Small intestine (tissue), 7 donors: ENCODE measurements around the gene ZFYVE1. TPM values are rescaled to one million over a fixed set of nuclear protein-coding genes. Genes with fewer than 3 reads are reported as not detected.

ENCODE experiments used
- DNase-seq, 2 donors: peaks; one replicate each; pipeline versions ENCODE4 v3.0.0 to v3.0.0-alpha.2; 2013
- FAIRE-seq: peaks from 2 replicates; lab custom pipeline; 2012; peaks lifted over from hg19 to GRCh38; lab: Jason Lieb, UNC
- H3K27ac ChIP-seq, 3 donors: one replicate each; pipeline ENCODE4 v1.5.1; 2013; ENCODE audit warnings: low read length in 2 of 3, mild to moderate bottlenecking in 2 of 3, control low read depth in 1 of 3, inconsistent platforms in 1 of 3, low read depth in 1 of 3, moderate library complexity in 1 of 3
- H3K27me3 ChIP-seq, 3 donors: one replicate each; pipeline ENCODE4 v1.6.1; 2013; ENCODE audit warnings: low read length in 3 of 3, inconsistent platforms in 1 of 3; ENCODE audit not compliant: control insufficient read depth in 3 of 3, insufficient read depth in 3 of 3
- H3K36me3 ChIP-seq, 3 donors: one replicate each; pipeline ENCODE4 v1.6.1; 2013; ENCODE audit warnings: low read length in 3 of 3, inconsistent platforms in 1 of 3, low read depth in 1 of 3, mild to moderate bottlenecking in 1 of 3, moderate library complexity in 1 of 3; ENCODE audit not compliant: control insufficient read depth in 3 of 3, insufficient read depth in 2 of 3
- H3K4me1 ChIP-seq, 3 donors: one replicate each; pipeline ENCODE4 v1.6.1; 2013; ENCODE audit warnings: low read length in 2 of 3, inconsistent platforms in 1 of 3, low read depth in 1 of 3, mild to moderate bottlenecking in 1 of 3, moderate library complexity in 1 of 3; ENCODE audit not compliant: control insufficient read depth in 3 of 3, insufficient read depth in 2 of 3
- H3K4me3 ChIP-seq, 3 donors: one replicate each; pipeline ENCODE4 v1.5.1; 2013; ENCODE audit warnings: low read length in 3 of 3, control low read depth in 1 of 3, inconsistent platforms in 1 of 3, low read depth in 1 of 3, mild to moderate bottlenecking in 1 of 3, moderate library complexity in 1 of 3
- H3K9me3 ChIP-seq, 2 donors: one replicate each; pipeline ENCODE4 v1.6.1; 2013; ENCODE audit warnings: low read depth in 1 of 2, low read length in 1 of 2; ENCODE audit not compliant: control insufficient read depth in 2 of 2, insufficient read depth in 1 of 2
- WGBS, 3 donors: extraction: QIAGEN DNeasy Blood & Tissue Kit; methylation state at CpG; one replicate each; pipeline ENCODE4 v1.1.7; 2013; 5-methylcytosine and 5-hydroxymethylcytosine counted together
- polyA plus RNA-seq, 4 donors: library from polyadenylated mRNA; stranded (reverse) in 3 of 4; unstranded in 1 of 4; fragments of 200-250 nt in 3 of 4; fragments of 120-200 nt in 1 of 4; gene quantifications; one replicate each; pipeline versions ENCODE4 v1.2.1 to v1.2.3, GENCODE V29; 2013
- donor health status: healthy with polysubstance abuse.
- donor health status: control.
- donor health status: control.
- donor health status: Bipolar disorder and iron deficiency.
- donor health status: healthy.

The ZFYVE1 gene
- polyA plus RNA-seq, 4 donors, result 6.4 to 15.4 (median 10.3) TPM

DNA sequence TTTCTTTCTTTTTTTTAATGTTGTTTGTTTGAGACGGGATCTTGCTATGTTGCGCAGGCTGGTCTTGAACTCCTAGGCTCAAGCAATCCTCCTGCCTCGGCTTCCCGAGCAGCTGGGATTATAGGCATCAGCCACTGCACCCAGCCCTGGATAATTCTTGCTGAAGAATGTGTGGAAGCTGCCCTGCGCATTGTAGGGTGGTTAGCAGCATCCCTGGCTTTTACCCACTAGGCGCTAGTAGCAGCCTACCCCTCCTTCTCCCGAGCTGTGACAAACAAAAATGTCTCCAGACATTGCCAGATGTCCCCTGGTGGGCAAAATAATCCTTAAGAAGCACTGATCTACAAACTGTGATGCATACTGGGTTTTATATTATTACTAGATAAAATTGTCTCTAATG lies 94.0 kb downstream of the ZFYVE1 start:
- peaks cover 0 to 12% (median 0%) of the 10 kb centered on the region in 3 donors for H3K36me3 ChIP-seq
- no peaks in the 10 kb centered on the region for H3K4me1 ChIP-seq
- DNase-seq, result no peak
- FAIRE-seq, result no peak
- peaks cover 0 to 3% of the 10 kb centered on the region in 2 donors for H3K9me3 ChIP-seq
- no peak overlapping the region for H3K27ac ChIP-seq
- H3K27me3 ChIP-seq, result no peaks in the 10 kb centered on the region
- no peak overlapping the region for H3K4me3 ChIP-seq
- 87 to 96% (median 94%) methylated on average over 7 of the region's 7 CpGs for WGBS, 3 donors

DNA sequence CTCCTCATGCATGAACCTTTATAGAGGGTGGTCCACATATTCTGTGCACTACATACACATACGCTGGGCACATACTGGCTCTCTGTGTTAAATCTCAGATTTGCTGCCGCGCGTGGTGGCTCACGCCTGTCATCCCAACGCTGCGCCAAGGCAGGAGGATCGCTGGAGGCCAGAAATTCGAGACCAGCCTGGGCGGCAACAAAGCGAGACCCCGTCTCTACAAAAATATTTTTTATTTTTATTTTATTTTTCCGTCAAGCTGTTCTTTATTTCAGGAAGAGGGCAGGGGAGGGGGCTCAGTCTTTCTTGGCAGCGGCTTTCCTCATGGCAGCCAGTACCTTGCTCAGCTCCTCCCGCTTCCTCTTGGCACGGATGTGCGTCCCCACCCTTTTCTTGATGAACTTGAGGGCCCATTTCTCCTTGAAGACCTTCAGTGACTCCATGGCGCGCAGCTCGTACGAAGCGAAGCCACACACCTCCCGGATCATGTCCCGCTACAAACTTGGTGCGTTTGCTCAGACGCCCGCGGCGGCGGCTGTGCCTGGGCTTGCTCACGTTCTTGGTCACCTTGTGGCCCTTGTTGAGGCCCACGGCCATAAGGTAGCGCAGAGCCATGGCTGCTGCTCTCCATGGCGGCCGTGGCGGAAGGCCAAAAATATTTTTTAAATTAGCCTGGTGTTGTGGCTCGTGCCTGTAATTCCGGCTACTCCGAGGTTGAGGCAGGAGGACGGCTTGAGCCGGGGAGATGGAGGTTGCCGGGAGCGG lies 97.4 kb downstream of the ZFYVE1 start:
- no peak overlapping the region for H3K4me3 ChIP-seq
- H3K4me1 ChIP-seq, result peaks cover 0 to 7% (median 0%) of the 10 kb centered on the region in 3 donors
- no peaks in the 10 kb centered on the region for H3K27me3 ChIP-seq
- DNase-seq (no peak), FAIRE-seq (no peak)
- H3K9me3 ChIP-seq, result no peaks in the 10 kb centered on the region
- H3K36me3 ChIP-seq, result peaks cover 0 to 9% (median 0%) of the 10 kb centered on the region in 3 donors
- WGBS, 3 donors, result 93 to 96% (median 95%) methylated on average over 43 of the region's 43 CpGs
- H3K27ac ChIP-seq, result no peak overlapping the region

DNA sequence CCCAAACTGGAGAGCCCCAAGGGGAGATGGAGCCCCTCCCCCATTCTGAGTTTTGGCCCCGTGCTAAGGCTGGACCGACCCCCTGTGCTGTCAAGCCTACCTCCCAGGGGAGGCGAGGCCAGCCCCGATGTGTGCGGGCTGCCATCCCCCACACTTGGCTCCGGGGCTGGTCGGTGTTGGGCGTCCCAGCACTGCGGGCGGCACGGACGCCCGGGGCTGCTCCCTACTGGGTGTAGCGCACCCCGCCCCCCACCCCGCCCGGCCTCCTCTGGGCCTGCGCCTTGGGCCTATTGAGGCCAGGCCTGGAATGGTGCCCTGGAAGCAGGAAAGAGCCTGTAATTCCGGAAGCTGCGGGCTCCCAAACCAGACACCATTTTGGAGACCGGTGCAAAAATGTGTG lies 98.0 kb downstream of the ZFYVE1 start:
- Histone ChIP-seq H3K4me3 (no peak overlapping the region), H3K4me1 (peaks cover 0 to 7% (median 0%) of the 10 kb centered on the region in 3 donors), H3K27me3 (no peaks in the 10 kb centered on the region), H3K27ac (no peak overlapping the region), H3K36me3 (peaks cover 0 to 9% (median 0%) of the 10 kb centered on the region in 3 donors), H3K9me3 (no peaks in the 10 kb centered on the region)
- FAIRE-seq, result no peak
- 86 to 93% (median 90%) methylated on average over 20 to 21 of the region's 21 CpGs for WGBS, 3 donors
- DNase-seq, result no peak

DNA sequence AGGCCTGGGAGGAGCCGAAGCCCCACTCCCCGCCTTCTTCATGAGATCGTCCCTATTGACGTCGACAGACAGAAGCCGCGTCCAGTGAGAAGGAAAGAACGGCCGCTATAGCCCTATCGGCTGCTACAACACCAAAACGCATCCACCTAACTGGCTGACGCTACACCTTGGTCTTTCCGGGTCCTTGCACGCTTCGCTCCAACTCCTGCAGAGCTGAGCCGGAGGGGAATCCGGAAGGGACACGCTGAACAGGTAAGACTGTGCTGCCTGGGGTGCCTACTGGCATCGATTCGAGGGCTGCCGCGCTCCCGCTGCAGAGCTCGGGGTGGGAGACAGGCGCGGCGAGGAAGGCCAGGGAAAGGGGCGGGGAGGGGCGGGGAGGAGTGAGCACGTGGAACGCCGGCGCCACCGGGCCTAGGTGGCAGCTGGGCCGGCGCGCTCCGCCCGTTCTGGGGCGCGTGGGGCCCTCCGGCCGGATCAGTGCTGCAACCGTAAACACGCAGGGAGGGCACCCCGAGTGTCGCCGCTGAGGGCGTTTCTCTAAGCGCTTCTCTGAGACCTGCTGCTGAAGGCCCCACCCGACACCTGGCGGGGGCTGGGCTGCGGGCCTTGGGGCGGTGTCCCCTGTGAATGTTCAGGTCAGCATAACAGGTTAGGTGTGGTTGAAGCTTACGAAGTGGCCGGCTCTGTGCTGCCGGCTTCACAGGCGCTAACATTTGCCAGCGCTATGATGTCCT lies 100.4 kb downstream of the ZFYVE1 start, which contains the start of gene DCAF4:
DCAF4 (plus strand) TSS at position 173 of the 737 bp plus-strand sequence. CDS start 11,515 bp downstream, outside the sequence.
- peak within 1 kb of the TSS; percentile 55 to 82 (median 81) for H3K4me3 ChIP-seq
- peaks cover 0 to 7% (median 0%) of the 10 kb centered on the region in 3 donors for H3K4me1 ChIP-seq
- peaks cover 0 to 9% (median 0%) of the 10 kb centered on the region in 3 donors for H3K36me3 ChIP-seq
- DNase-seq, result peak; percentile 98 to 99
- 0% methylated on average over 51 to 59 of the region's 59 CpGs for WGBS, 3 donors
- H3K27ac ChIP-seq, result peak within 1 kb of the TSS; percentile 57 to 93 (median 88)
- FAIRE-seq, result no peak
- no peaks in the 10 kb centered on the region for H3K27me3 ChIP-seq
- H3K9me3 ChIP-seq, result no peaks in the 10 kb centered on the region

DNA sequence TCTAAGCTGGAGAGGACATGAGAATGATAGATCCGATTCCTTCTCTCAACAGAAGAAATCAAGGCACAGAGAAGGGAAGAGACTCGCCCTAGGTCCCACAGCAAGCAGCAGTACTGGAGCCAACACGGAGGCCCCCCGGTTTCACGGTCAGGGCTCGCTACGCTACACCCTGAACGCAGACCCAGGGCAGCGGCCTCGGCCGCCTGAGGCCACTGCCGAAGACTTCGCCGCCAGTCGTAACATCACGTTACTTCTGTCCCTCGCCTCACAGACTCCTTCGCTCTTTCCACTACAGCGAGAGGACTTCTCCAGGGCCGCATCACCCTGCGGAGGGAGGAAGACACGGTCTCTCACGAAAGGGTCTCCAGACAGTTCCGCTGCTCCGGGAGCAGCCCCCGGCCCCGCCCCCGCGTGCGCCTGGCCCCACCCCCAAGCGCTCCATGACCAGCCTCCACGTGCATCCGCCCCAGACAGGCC lies 101.1 kb downstream of the ZFYVE1 start:
- peaks cover 0 to 9% (median 0%) of the 10 kb centered on the region in 3 donors for H3K36me3 ChIP-seq
- no peak for DNase-seq
- WGBS, 3 donors, result 3 to 7% (median 5%) methylated on average over 22 to 33 of the region's 33 CpGs

DNA sequence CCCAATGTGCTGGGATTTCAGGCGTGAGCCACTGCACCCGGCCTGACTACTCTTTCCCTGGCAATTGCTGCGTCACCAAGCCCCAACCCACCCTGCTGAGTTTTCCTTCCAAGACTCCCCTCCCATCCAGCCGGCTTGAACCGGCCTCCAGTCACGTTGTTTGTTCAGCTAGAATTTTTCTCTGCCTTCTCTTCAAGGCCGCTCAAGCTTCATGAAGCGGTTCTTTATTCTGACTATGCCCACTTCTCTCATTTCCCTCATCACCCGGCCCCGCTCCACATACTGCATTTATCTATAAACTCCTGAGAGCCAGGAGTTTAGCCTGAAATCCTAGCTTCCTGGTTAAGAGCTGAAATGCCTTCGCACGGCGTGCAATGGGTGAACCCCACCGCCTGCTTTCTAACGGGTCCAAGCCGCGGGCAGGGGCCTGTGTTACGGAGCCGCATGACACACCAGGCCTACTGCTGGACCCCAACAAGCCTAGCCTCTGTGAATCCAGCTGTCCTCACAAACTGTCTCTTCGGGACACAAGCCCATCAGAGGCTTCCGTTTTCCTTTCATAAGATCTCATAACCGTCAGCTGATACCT lies 101.6 kb downstream of the ZFYVE1 start:
- DNase-seq (no peak), FAIRE-seq (no peak)
- WGBS, 3 donors, result 86 to 90% (median 90%) methylated on average over 22 of the region's 22 CpGs
- H3K9me3 ChIP-seq, result no peaks in the 10 kb centered on the region
- H3K4me1 ChIP-seq, result peaks cover 0 to 7% (median 0%) of the 10 kb centered on the region in 3 donors
- no peak overlapping the region for H3K27ac ChIP-seq
- H3K36me3 ChIP-seq, result peaks cover 0 to 9% (median 0%) of the 10 kb centered on the region in 3 donors
- H3K27me3 ChIP-seq, result no peaks in the 10 kb centered on the region
- H3K4me3 ChIP-seq, result peak overlapping the region in 1 of 3 donors; percentile 82

More for the DNA sequence above, 101.1 kb downstream of the ZFYVE1 start:
- no peaks in the 10 kb centered on the region for H3K27me3 ChIP-seq
- peak overlapping the region in 2 of 3 donors; percentile 55 to 82 for H3K4me3 ChIP-seq
- H3K27ac ChIP-seq, result peak overlapping the region in 2 of 3 donors; percentile 61 to 73
- H3K4me1 ChIP-seq, result peaks cover 0 to 7% (median 0%) of the 10 kb centered on the region in 3 donors
- H3K9me3 ChIP-seq, result no peaks in the 10 kb centered on the region
- no peak for FAIRE-seq

DNA sequence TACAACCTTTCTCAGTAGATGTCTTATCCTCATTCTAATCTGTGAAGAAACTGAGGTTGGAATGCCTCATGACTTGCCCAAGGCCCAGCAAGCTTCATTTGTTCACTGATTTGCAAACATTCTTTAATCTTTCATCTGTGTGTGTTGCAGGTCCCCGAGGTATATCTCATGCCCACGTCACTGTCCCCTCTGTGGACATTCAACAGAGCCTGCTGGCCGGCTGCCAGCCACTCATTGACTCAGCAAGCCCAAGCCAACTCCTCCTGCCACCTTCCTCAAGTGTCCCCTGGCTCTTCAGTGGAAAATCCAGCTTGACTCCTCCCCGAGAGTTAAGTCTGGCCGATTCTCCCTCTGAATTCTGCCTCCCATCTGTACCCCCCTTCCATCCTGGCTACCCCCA lies 102.6 kb downstream of the ZFYVE1 start:
- DNase-seq, result no peak
- WGBS, 3 donors, result 51 to 67% (median 55%) methylated on average over 5 of the region's 5 CpGs
- H3K27me3 ChIP-seq, result no peaks in the 10 kb centered on the region
- FAIRE-seq, result no peak
- no peak overlapping the region for H3K4me3 ChIP-seq
- H3K4me1 ChIP-seq, result peaks cover 0 to 7% (median 0%) of the 10 kb centered on the region in 3 donors
- H3K27ac ChIP-seq, result no peak overlapping the region
- H3K9me3 ChIP-seq, result no peaks in the 10 kb centered on the region
- peaks cover 0 to 3% (median 0%) of the 10 kb centered on the region in 3 donors for H3K36me3 ChIP-seq

DNA sequence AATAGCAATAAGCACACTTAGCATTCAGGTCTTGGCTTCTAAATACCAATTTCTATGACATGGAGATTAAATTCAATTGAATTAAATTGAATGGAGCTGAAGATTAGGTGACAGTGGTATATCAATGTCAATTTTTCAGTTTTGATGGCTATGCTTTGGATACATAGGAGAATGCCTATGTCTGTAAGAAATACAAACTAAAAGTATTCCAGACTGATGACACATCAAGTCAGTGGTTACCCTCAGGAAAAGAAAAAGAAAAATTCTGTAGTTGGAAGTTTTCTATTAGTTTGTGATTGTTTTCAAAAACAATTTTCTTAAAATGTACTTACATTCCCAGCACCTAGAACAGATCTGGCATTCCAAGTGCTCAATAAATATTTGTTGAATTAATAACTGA lies 105.5 kb downstream of the ZFYVE1 start:
- H3K9me3 ChIP-seq, result no peaks in the 10 kb centered on the region
- FAIRE-seq, result no peak
- H3K36me3 ChIP-seq, result no peaks in the 10 kb centered on the region
- peaks cover 0 to 4% (median 0%) of the 10 kb centered on the region in 3 donors for H3K4me1 ChIP-seq
- H3K27ac ChIP-seq, result no peak overlapping the region
- DNase-seq, result no peak
- no peak overlapping the region for H3K4me3 ChIP-seq
- H3K27me3 ChIP-seq, result no peaks in the 10 kb centered on the region
